Neural progenitor cell (in vitro differentiated cells): ENCODE results near the gene ELP1.

Source experiments
- CTCF ChIP-seq: fragments of 200-600 bp; sonication (generic); IDR thresholded peaks from 2 replicates; pipeline ENCODE4 v1.5.1; 2017; ENCODE audit warnings: antibody characterized with exemption, mild to moderate bottlenecking
- EZH2 ChIP-seq: fragments of 200-600 bp; sonication (generic); IDR thresholded peaks from 2 replicates; pipeline ENCODE4 v1.6.1; 2017; ENCODE audit warnings: antibody characterized with exemption, mild to moderate bottlenecking, moderate library complexity

- TF ChIP-seq CTCF (no peak), EZH2 (no peak)
Observed at GRCh38 chr9:108845947-108846346, 88.0 kb downstream of the ELP1 start.
